ENCODE measurements around the gene DTWD2.

DTWD2 gene

GRCh38 chr5:118946138-118946800 lies 42.1 kb downstream of the DTWD2 start:
- Histone ChIP-seq H3K27ac (ENCODE audit: low read length) (no peak overlapping the region), H3K36me3 (replicated peaks; ENCODE audit: insufficient read depth, low read length) (no peaks in the 10 kb centered on the region), H3K27me3 (replicated peaks; ENCODE audit: insufficient read depth, low read length) (no peaks in the 10 kb centered on the region), H3K4me1 (ENCODE audit: low read length) (no peaks in the 10 kb centered on the region), H2AFZ (ENCODE audit: low read length) (no peak overlapping the region), H3K79me2 (ENCODE audit: low read length) (no peaks in the 10 kb centered on the region), H3K9me2 (replicated peaks; ENCODE audit: insufficient read depth, low read length) (no peaks in the 10 kb centered on the region), H4K20me1 (ENCODE audit: insufficient read depth, low read length) (no peaks in the 10 kb centered on the region), H3K9me3 (replicated peaks; ENCODE audit: insufficient read depth, low read length) (no peaks in the 10 kb centered on the region), H3K4me2 (ENCODE audit: low read depth, low read length) (no peak overlapping the region), H3F3A (ENCODE audit: insufficient read depth, low read length) (no peaks in the 10 kb centered on the region), H3K9ac (ENCODE audit: low read length) (no peak overlapping the region), H3K4me3 (ENCODE audit: low read length) (no peak overlapping the region)
- TF ChIP-seq EZH2 (optimal IDR thresholded peaks at IDR 0.05; ENCODE audit: low read depth, low read length) (no peak), EZH2phosphoT487 (IDR thresholded peaks at IDR 0.05; ENCODE audit: low read length) (no peak), CTCF (IDR thresholded peaks at IDR 0.05; ENCODE audit: low read length) (no peak)
- no peak for DNase-seq

- Histone ChIP-seq H3K9me2 (replicated peaks; ENCODE audit: insufficient read depth, low read length) (no peaks in the 10 kb centered on the region), H3K27me3 (replicated peaks; ENCODE audit: insufficient read depth, low read length) (no peaks in the 10 kb centered on the region)
- TF ChIP-seq EZH2 (optimal IDR thresholded peaks at IDR 0.05; ENCODE audit: low read depth, low read length) (no peak), CTCF (IDR thresholded peaks at IDR 0.05; ENCODE audit: low read length) (no peak), EZH2phosphoT487 (IDR thresholded peaks at IDR 0.05; ENCODE audit: low read length) (no peak)
These were observed 50.8 kb downstream of the DTWD2 start for GRCh38 chr5:118937393-118938061.

GRCh38 chr5:118933703-118934102 lies 54.6 kb downstream of the DTWD2 start:
- H4K20me1 ChIP-seq (ENCODE audit: insufficient read depth, low read length), result no peaks in the 10 kb centered on the region
- H3K27ac ChIP-seq (ENCODE audit: low read length), result no peak overlapping the region
- H3K4me1 ChIP-seq (ENCODE audit: low read length), result no peaks in the 10 kb centered on the region
- no peaks in the 10 kb centered on the region for H3K36me3 ChIP-seq (replicated peaks; ENCODE audit: insufficient read depth, low read length)
- H3K27me3 ChIP-seq (replicated peaks; ENCODE audit: insufficient read depth, low read length), result no peaks in the 10 kb centered on the region
- no peaks in the 10 kb centered on the region for H3K79me2 ChIP-seq (ENCODE audit: low read length)
- no peak overlapping the region for H3K4me2 ChIP-seq (ENCODE audit: low read depth, low read length)
- no peaks in the 10 kb centered on the region for H3K9me2 ChIP-seq (replicated peaks; ENCODE audit: insufficient read depth, low read length)
- no peak overlapping the region for H3K4me3 ChIP-seq (ENCODE audit: low read length)
- no peak for DNase-seq
- no peaks in the 10 kb centered on the region for H3K9me3 ChIP-seq (replicated peaks; ENCODE audit: insufficient read depth, low read length)
- H3F3A ChIP-seq (ENCODE audit: insufficient read depth, low read length), result no peaks in the 10 kb centered on the region
- TF ChIP-seq EZH2phosphoT487 (IDR thresholded peaks at IDR 0.05; ENCODE audit: low read length) (no peak), EZH2 (optimal IDR thresholded peaks at IDR 0.05; ENCODE audit: low read depth, low read length) (no peak), CTCF (IDR thresholded peaks at IDR 0.05; ENCODE audit: low read length) (no peak)
- no peak overlapping the region for H3K9ac ChIP-seq (ENCODE audit: low read length)
- no peak overlapping the region for H2AFZ ChIP-seq (ENCODE audit: low read length)

More at GRCh38 chr5:118937393-118938061, 50.8 kb downstream of the DTWD2 start:
- no peak overlapping the region for H3K9ac ChIP-seq (ENCODE audit: low read length)
- H3K4me1 ChIP-seq (ENCODE audit: low read length), result no peaks in the 10 kb centered on the region
- no peaks in the 10 kb centered on the region for H3F3A ChIP-seq (ENCODE audit: insufficient read depth, low read length)
- no peak overlapping the region for H3K27ac ChIP-seq (ENCODE audit: low read length)
- H2AFZ ChIP-seq (ENCODE audit: low read length), result no peak overlapping the region
- H3K9me3 ChIP-seq (replicated peaks; ENCODE audit: insufficient read depth, low read length), result no peaks in the 10 kb centered on the region
- H3K79me2 ChIP-seq (ENCODE audit: low read length), result no peaks in the 10 kb centered on the region
- no peaks in the 10 kb centered on the region for H3K36me3 ChIP-seq (replicated peaks; ENCODE audit: insufficient read depth, low read length)
- DNase-seq, result no peak
- no peak overlapping the region for H3K4me2 ChIP-seq (ENCODE audit: low read depth, low read length)
- H3K4me3 ChIP-seq (ENCODE audit: low read length), result no peak overlapping the region
- H4K20me1 ChIP-seq (ENCODE audit: insufficient read depth, low read length), result no peaks in the 10 kb centered on the region

Measured in MM.1S (cell line).